ENCODE results near the gene NAXD. TPM values are rescaled to one million over a fixed set of nuclear protein-coding genes. Genes with fewer than 3 reads are reported as not detected.
A peak's percentile ranks its signal among the peaks of the same experiment; 100 is the strongest.

The NAXD gene
- polyA plus RNA-seq, 1 donor: 37.0 TPM

DNA sequence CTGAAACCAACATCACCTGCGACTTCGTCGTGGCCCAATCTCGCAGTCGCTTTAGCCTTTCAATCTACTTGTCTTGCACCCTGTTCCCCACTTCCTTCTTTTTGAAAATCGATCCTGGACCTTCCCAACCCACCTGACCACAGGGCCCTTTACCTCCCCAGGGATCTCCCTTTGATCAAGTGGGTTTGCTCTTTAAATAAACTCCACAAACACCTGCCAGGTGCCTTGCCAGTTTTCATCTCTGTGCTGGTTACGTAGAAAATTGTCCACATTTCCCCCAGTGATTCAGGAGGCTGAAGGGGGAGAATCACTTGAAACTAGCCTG lies 39.3 kb upstream of the NAXD start:
- Histone ChIP-seq H3K27ac (ENCODE audit: low read length) (no peak overlapping the region), H3K4me1 (ENCODE audit: control insufficient read depth, insufficient read depth, low read length) (peaks cover 17% of the 10 kb centered on the region), H3K9me3 (ENCODE audit: control insufficient read depth, low read depth, low read length) (no peaks in the 10 kb centered on the region), H3K36me3 (ENCODE audit: control insufficient read depth, insufficient read depth, low read length) (no peaks in the 10 kb centered on the region), H3K27me3 (ENCODE audit: control insufficient read depth, insufficient read depth, low read length) (no peaks in the 10 kb centered on the region), H3K4me3 (ENCODE audit: low read length) (no peak overlapping the region)
- no peak for DNase-seq
- WGBS (ENCODE audit: insufficient coverage, low lambda C conversion rate): 43% methylated on average over 1 of the region's 7 CpGs

DNA sequence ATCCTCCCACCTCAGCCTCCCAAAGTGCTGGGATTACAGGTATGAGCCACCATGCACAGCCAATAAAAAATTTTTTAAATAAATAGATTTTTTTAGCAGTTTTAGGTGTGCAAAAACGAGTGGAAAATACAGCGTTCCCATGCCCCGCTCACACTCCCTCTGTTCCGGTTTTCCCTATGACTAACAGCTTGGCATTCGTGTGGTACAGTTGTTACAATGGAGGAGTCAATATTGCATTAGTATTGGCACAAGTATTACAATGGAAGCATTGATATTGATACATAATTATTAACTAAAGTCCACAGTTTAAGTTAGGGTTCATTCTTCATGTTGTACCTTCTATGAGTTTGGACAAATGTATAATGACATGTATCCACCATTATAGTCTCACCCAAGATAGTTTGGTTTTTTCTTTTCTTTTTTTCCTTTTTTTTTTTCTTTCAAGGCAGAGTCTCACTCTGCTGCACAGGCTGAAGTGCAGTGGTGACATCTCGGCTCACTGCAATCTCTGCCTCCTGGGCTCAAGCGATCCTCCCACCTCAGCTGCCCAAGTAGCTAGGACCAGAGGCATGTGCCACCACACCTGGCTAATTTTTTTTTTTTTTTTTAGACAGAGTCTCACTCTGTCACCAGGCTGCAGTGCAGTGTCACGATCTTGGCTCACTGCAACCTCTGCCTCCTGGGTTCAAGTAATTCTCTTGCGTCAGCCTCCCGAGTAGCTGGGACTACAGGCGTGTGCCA lies 38.4 kb upstream of the NAXD start:
- Histone ChIP-seq H3K27ac (ENCODE audit: low read length) (peak overlapping the region; percentile 14), H3K36me3 (ENCODE audit: control insufficient read depth, insufficient read depth, low read length) (no peaks in the 10 kb centered on the region), H3K27me3 (ENCODE audit: control insufficient read depth, insufficient read depth, low read length) (no peaks in the 10 kb centered on the region), H3K4me3 (ENCODE audit: low read length) (no peak overlapping the region), H3K4me1 (ENCODE audit: control insufficient read depth, insufficient read depth, low read length) (peaks cover 9% of the 10 kb centered on the region), H3K9me3 (ENCODE audit: control insufficient read depth, low read depth, low read length) (peaks cover 2% of the 10 kb centered on the region)
- DNase-seq: peak in 1 of 2 donors; percentile 54
- no CpG with 5 or more reads among the region's 11 CpGs for WGBS (ENCODE audit: insufficient coverage, low lambda C conversion rate)

GRCh38 chr13:110578363-110578762 lies 37.0 kb upstream of the NAXD start:
- Histone ChIP-seq H3K36me3 (ENCODE audit: control insufficient read depth, insufficient read depth, low read length) (no peaks in the 10 kb centered on the region), H3K4me3 (ENCODE audit: low read length) (no peak overlapping the region), H3K27me3 (ENCODE audit: control insufficient read depth, insufficient read depth, low read length) (no peaks in the 10 kb centered on the region), H3K27ac (ENCODE audit: low read length) (no peak overlapping the region), H3K9me3 (ENCODE audit: control insufficient read depth, low read depth, low read length) (peaks cover 3% of the 10 kb centered on the region), H3K4me1 (ENCODE audit: control insufficient read depth, insufficient read depth, low read length) (peaks cover 3% of the 10 kb centered on the region)
- WGBS (ENCODE audit: insufficient coverage, low lambda C conversion rate): no CpG with 5 or more reads among the region's 10 CpGs
- DNase-seq: no peak

DNA sequence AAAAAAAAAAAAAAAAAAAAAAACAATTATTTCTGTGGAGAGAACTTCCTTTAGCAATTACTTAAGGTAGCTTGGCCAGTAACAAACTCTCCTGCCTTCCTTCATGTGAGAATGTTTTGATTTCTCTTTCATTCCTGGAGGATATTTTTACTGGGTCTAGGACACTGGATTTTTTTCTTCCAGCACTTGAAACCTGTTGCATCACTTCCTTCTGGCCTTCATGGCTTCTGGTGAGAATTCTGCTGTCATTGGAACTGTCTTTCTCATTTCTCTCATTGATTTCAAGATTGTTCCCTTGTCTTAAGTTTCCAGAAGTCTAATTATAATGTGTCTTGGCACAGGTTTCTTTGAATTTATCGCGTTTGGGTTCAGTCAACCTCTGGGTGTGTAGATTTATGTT lies 34.5 kb upstream of the NAXD start:
- DNase-seq: no peak
- Histone ChIP-seq H3K4me1 (ENCODE audit: control insufficient read depth, insufficient read depth, low read length) (peaks cover 2% of the 10 kb centered on the region), H3K4me3 (ENCODE audit: low read length) (no peak overlapping the region), H3K9me3 (ENCODE audit: control insufficient read depth, low read depth, low read length) (peaks cover 3% of the 10 kb centered on the region), H3K27ac (ENCODE audit: low read length) (no peak overlapping the region), H3K36me3 (ENCODE audit: control insufficient read depth, insufficient read depth, low read length) (no peaks in the 10 kb centered on the region), H3K27me3 (ENCODE audit: control insufficient read depth, insufficient read depth, low read length) (no peaks in the 10 kb centered on the region)
- WGBS (ENCODE audit: insufficient coverage, low lambda C conversion rate): no CpG with 5 or more reads among the region's 2 CpGs

DNA sequence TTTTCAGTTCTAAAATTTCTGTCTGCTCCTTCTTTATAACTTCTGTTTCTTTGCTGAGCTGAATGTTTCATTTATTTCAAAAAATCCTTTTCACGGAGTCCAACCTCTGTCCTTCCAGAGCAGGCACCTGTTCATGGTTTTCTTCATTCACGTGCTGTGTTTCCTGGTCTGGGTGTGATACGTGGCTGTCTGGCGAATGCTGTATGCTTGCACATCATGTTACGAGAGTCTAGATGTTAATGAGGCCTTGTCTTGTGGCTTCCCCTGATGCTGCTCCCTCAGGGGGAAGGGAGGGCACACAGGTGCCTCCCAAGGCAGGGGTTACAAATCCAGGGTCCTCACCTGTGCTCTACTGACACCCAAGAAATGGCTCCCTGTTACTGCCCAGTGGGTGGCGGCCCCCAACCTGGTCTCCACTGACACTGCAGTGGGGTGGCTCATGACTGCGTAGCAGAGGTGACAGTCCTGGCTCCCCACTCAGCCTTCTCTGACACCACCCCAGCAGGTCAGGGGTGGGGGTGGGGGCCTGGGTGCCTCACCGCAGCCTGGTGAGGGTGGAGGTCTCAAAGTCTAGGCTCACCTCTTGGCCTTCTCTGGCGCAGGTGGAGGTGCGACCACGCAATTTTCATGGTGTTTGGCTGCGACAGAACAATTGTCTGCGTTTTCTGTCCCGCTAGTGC lies 33.7 kb upstream of the NAXD start:
- Histone ChIP-seq H3K27me3 (ENCODE audit: control insufficient read depth, insufficient read depth, low read length) (no peaks in the 10 kb centered on the region), H3K4me1 (ENCODE audit: control insufficient read depth, insufficient read depth, low read length) (no peaks in the 10 kb centered on the region), H3K9me3 (ENCODE audit: control insufficient read depth, low read depth, low read length) (peaks cover 3% of the 10 kb centered on the region), H3K36me3 (ENCODE audit: control insufficient read depth, insufficient read depth, low read length) (no peaks in the 10 kb centered on the region), H3K27ac (ENCODE audit: low read length) (no peak overlapping the region), H3K4me3 (ENCODE audit: low read length) (no peak overlapping the region)
- peak in 1 of 2 donors; percentile 60 for DNase-seq
- no CpG with 5 or more reads among the region's 14 CpGs for WGBS (ENCODE audit: insufficient coverage, low lambda C conversion rate)

GRCh38 chr13:110582421-110582954 lies 32.9 kb upstream of the NAXD start:
- no peaks in the 10 kb centered on the region for H3K27me3 ChIP-seq (ENCODE audit: control insufficient read depth, insufficient read depth, low read length)
- H3K36me3 ChIP-seq (ENCODE audit: control insufficient read depth, insufficient read depth, low read length): no peaks in the 10 kb centered on the region
- no peaks in the 10 kb centered on the region for H3K4me1 ChIP-seq (ENCODE audit: control insufficient read depth, insufficient read depth, low read length)
- peaks cover 3% of the 10 kb centered on the region for H3K9me3 ChIP-seq (ENCODE audit: control insufficient read depth, low read depth, low read length)
- no peak overlapping the region for H3K4me3 ChIP-seq (ENCODE audit: low read length)
- DNase-seq: no peak
- no peak overlapping the region for H3K27ac ChIP-seq (ENCODE audit: low read length)
- WGBS (ENCODE audit: insufficient coverage, low lambda C conversion rate): 95% methylated on average over 4 of the region's 13 CpGs

GRCh38 chr13:110583178-110583865 lies 32.0 kb upstream of the NAXD start:
- Histone ChIP-seq H3K4me3 (ENCODE audit: low read length) (no peak overlapping the region), H3K36me3 (ENCODE audit: control insufficient read depth, insufficient read depth, low read length) (no peaks in the 10 kb centered on the region), H3K27ac (ENCODE audit: low read length) (no peak overlapping the region), H3K4me1 (ENCODE audit: control insufficient read depth, insufficient read depth, low read length) (no peaks in the 10 kb centered on the region), H3K27me3 (ENCODE audit: control insufficient read depth, insufficient read depth, low read length) (no peaks in the 10 kb centered on the region), H3K9me3 (ENCODE audit: control insufficient read depth, low read depth, low read length) (peaks cover 3% of the 10 kb centered on the region)
- no peak for DNase-seq
- 87% methylated on average over 3 of the region's 13 CpGs for WGBS (ENCODE audit: insufficient coverage, low lambda C conversion rate)

GRCh38 chr13:110589793-110590390 lies 25.5 kb upstream of the NAXD start:
- Histone ChIP-seq H3K27ac (ENCODE audit: low read length) (no peak overlapping the region), H3K4me1 (ENCODE audit: control insufficient read depth, insufficient read depth, low read length) (no peaks in the 10 kb centered on the region), H3K4me3 (ENCODE audit: low read length) (no peak overlapping the region), H3K27me3 (ENCODE audit: control insufficient read depth, insufficient read depth, low read length) (no peaks in the 10 kb centered on the region), H3K36me3 (ENCODE audit: control insufficient read depth, insufficient read depth, low read length) (no peaks in the 10 kb centered on the region), H3K9me3 (ENCODE audit: control insufficient read depth, low read depth, low read length) (no peaks in the 10 kb centered on the region)
- no peak for DNase-seq
- WGBS (ENCODE audit: insufficient coverage, low lambda C conversion rate): no CpG with 5 or more reads among the region's 3 CpGs

- Histone ChIP-seq H3K9me3 (ENCODE audit: control insufficient read depth, low read depth, low read length) (no peaks in the 10 kb centered on the region), H3K27me3 (ENCODE audit: control insufficient read depth, insufficient read depth, low read length) (no peaks in the 10 kb centered on the region), H3K27ac (ENCODE audit: low read length) (no peak overlapping the region), H3K4me3 (ENCODE audit: low read length) (no peak overlapping the region), H3K36me3 (ENCODE audit: control insufficient read depth, insufficient read depth, low read length) (no peaks in the 10 kb centered on the region), H3K4me1 (ENCODE audit: control insufficient read depth, insufficient read depth, low read length) (no peaks in the 10 kb centered on the region)
- WGBS (ENCODE audit: insufficient coverage, low lambda C conversion rate): no CpG with 5 or more reads among the region's 6 CpGs
- DNase-seq: no peak
These were observed 24.8 kb upstream of the NAXD start for GRCh38 chr13:110590577-110590976.

DNA sequence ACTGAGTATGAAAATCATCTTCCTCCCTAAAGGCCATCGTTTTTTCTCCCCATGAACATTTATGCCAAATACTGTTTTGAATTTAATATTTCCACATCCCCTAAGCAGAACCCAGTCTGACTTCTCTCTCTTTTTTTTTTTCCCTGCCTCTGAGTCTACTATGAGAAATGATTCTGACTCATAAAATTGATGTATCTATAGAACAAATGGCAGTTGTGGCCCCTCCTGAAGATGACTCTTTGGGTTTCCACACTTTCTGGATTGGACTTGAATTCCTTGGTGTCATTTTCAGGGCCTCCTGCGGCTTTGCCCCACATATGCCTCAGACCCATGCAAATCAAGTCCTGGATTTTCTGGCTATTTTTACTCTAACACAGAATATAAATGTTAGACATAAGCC lies 22.7 kb upstream of the NAXD start:
- H3K27me3 ChIP-seq (ENCODE audit: control insufficient read depth, insufficient read depth, low read length): no peaks in the 10 kb centered on the region
- DNase-seq: no peak
- H3K36me3 ChIP-seq (ENCODE audit: control insufficient read depth, insufficient read depth, low read length): no peaks in the 10 kb centered on the region
- H3K27ac ChIP-seq (ENCODE audit: low read length): no peak overlapping the region
- 100% methylated on average over 1 of the region's 2 CpGs for WGBS (ENCODE audit: insufficient coverage, low lambda C conversion rate)
- H3K4me1 ChIP-seq (ENCODE audit: control insufficient read depth, insufficient read depth, low read length): no peaks in the 10 kb centered on the region
- H3K9me3 ChIP-seq (ENCODE audit: control insufficient read depth, low read depth, low read length): no peaks in the 10 kb centered on the region
- H3K4me3 ChIP-seq (ENCODE audit: low read length): no peak overlapping the region
